SK-MEL-5 (cell line): ENCODE results near the gene DOK7. TPM values are rescaled to one million over a fixed set of nuclear protein-coding genes. Genes with fewer than 3 reads are reported as not detected.
"Not testable (repeated sequence)": the region's sequence is repeated elsewhere in the genome, so short reads cannot be mapped to it uniquely, and the experiment has no call there.

Source experiments
- DNase-seq: peaks from one replicate; pipeline ENCODE4 v3.0.0-alpha.2; 2016; ENCODE audit warnings: low read depth, low spot score
- in situ Hi-C: cut with HindIII; loops from 2 replicates; pipeline ENCODE4 v1.10.0; 2016; ENCODE audit warnings: low sequenced_read_pairs, high pct_unique_total_duplicates, low pct_unique_long_range_greater_than_20kb
- total RNA-seq: library from RNA; depleted of rRNA; stranded (reverse); fragments of >200 nt; shearing (Covaris generic); gene quantifications from 2 replicates; pipeline ENCODE4 v1.2.3, GENCODE V29; 2014

DOK7 gene
- total RNA-seq, 1 experiment from 2014 or later = not detected

GRCh38 chr4:3501825-3502425, 38.8 kb downstream of the DOK7 start:
- DNase-seq = no peak
- in situ Hi-C loops = no loop called here

DNA sequence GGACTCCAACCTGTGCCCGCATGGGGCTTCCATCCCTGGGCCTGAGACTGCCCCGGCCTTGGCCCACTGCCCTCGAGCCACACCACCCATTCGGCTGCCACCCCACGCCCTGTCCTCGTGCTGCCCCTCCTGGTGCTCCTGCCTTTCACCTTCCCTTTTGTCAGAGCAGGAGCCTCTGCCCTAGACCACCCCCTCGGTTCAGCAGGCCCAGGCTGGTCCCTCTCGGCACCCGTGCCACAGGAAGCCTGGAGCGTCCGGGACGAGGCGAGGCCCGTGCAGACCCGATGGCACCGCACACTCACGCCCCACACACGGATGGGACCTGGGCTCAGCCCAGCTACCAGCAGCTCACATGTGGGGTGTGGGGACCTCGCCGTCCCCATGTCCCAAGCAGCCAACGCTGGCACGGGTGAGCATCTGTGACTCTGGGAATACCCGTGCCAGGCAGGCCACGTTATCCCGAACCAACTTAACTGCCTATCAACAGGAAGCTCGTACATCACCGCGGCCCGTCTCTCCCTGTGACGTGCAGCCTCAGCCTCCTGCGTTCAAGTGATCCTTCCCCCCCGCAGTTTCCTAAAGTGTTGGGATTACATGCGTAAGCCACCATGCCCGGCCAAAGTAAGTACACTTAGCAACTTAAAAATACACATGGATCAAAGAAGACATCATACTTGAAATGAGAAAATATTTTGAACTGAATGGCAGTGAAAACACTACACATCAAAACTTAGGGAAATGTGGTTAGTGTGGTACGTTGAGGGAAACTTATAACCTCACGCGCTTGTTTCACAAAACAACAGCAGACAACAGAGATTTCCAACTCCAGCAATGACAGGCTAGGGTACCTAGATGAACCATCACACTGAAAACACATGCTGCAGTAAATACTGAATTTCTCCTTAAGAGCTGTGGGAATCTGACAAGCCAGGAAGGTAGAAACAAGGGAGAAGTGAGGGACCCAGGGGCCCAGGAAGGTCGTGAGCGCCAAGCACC, 40.1 kb downstream of the DOK7 start:
- in situ Hi-C loops = no loop called here
- no peak for DNase-seq

- in situ Hi-C loops = no loop called here
- DNase-seq = no peak
Measured at GRCh38 chr4:3505231-3505630, 42.1 kb downstream of the DOK7 start.

DNA sequence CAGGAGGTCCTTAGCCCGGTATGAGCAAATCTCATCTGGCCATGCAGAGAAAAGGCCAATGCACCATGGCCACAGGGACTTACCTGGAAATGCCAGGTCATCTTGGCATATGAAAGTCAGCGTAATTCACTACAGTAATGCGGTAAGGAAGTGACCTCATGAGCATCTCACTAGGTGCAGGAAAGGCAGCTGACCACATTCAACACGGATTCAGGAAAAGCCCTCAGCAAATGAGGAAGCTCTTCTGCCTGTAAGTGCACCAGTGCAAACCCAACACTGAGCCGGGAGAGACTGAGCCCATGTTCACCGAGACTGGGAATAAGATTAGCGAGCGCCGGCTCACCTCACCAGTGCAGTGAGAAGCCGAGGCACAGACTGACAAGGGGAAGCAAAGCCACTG, 45.4 kb downstream of the DOK7 start:
- in situ Hi-C loops = no loop called here

DNA sequence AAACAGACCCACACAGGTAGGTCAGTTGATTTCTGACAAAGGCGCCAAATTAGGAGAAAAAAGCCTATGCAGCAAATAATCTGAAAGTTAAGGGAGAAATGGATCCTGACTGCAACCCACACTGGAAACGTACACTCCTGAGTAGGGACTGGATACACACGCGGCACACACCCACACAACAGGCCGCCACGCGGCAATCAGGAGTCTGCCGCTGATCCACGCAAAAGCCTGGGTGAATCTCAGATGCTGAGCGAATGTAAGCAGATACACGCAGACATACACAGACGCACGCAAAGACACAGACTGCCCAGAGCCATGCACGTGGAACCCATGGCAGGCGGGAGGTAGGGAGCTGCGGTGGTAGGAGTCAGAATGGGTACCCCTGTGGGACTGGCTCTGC, 47.4 kb downstream of the DOK7 start:
- no peak for DNase-seq
- in situ Hi-C loops = no loop called here

More for the DNA sequence above, 45.4 kb downstream of the DOK7 start:
- DNase-seq = no peak

GRCh38 chr4:3511187-3511586, 48.1 kb downstream of the DOK7 start:
- in situ Hi-C loops = no loop called here
- no peak for DNase-seq

GRCh38 chr4:3511601-3512000, 48.5 kb downstream of the DOK7 start:
- in situ Hi-C loops, DNase-seq: not testable (repeated sequence)

DNA sequence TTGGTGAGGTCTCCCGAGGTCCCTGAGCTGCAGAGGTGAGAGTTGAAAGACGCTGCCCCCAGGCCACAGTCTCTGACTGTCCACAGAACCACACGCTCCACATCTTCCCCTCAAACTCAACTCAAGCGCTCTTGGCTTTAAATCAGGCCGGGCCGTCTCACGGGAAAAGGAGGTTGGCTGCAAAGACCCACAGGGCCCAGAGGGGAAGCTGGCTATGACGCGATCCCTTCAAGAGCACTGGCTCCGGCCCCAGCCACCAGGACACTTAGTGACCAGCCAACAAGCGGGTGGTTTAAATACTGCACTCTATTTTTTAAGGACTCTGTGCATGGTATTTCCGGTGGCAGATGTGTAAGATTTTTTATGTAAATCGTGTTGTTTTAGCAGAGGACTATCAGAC, 49.2 kb downstream of the DOK7 start:
- DNase-seq = no peak
- in situ Hi-C loops = no loop called here

GRCh38 chr4:3512719-3513118, 49.6 kb downstream of the DOK7 start:
- in situ Hi-C loops = no loop called here
- no peak for DNase-seq

DNA sequence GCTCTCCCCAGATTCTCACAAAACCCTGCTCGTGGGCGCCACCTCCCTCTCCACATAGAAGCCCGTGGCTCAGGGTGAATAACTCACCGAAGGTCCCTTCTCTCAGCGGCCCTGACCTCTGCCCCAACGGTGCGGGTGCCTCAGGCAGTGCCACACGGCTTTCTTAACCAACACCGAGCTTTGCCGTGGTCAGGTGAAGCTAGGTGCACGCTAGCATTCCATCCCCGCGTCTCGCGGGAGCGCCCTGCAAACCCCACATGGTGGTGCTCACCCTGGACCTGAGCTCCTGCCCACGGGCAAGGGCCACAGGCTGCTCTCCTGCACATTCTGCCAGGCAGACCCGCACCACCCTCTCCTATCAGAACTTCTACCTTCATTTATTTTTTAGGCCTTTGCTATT, 50.7 kb downstream of the DOK7 start:
- no peak for DNase-seq

DNA sequence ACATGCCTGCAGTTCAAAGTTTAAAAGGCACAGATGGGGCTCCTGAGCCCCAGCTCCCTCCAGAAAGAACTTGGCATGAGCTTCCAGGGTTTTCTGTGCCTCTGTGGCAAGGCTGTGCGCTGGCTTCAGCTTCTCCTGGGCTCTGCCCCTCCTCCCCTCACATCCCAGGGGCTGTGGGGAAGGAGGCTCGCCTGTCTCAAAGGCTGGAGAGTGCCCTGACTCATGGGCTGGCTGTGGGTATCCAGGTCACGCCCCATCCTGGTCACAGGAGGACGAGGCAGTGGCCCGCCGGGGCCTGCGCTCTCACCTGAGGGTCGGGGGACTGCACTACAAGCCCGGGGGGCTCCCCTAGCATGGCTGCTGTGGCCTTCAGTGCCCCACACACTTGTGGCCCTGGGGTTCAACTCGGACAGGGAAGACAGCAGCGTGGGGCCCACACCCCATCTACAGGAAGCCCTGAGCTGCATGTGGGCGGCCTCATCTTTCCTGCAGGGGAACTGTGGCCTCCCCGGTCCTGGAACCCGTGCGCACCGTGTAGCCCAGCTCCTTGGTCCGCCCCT, 51.2 kb downstream of the DOK7 start:
- no peak for DNase-seq
- in situ Hi-C loops = no loop called here

More for the DNA sequence above, 50.7 kb downstream of the DOK7 start:
- in situ Hi-C loops = no loop called here

- in situ Hi-C loops = no loop called here
- no peak for DNase-seq
Measured at GRCh38 chr4:3514806-3515501, 51.8 kb downstream of the DOK7 start.

DNA sequence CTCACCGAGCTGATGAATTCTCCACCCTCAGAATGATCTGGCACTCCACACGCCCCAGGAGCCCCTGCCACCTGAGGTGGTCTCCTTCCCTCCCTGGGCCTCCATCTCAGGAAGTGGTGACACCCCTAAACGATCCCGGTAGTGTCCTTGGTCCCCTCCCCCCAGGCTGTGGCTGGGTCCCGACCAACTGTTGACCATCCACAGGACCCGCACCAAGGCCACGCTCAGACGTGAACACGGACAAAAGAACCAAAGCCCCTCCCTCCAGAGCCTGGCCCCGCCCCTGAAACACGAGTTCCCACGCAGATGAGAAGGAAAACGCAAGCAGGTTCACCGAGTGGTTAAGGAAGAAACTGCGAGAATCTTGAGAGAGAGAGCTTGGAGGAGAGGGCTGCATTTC, 52.5 kb downstream of the DOK7 start:
- no peak for DNase-seq
- in situ Hi-C loops = no loop called here

- in situ Hi-C loops = no loop called here
- DNase-seq = no peak
Measured at GRCh38 chr4:3516061-3516835, 53.1 kb downstream of the DOK7 start.

- DNase-seq = no peak
- in situ Hi-C loops = no loop called here
Measured at GRCh38 chr4:3516836-3517730, 54.0 kb downstream of the DOK7 start.

- in situ Hi-C loops = no loop called here
- DNase-seq = no peak
Measured at GRCh38 chr4:3517731-3518510, 54.8 kb downstream of the DOK7 start.
